HG02759 (cell line): ENCODE results near the gene PCSK7.

ENCODE experiments used
- ATAC-seq: cut with Tn5 transposase; IDR thresholded peaks from one replicate; pipeline ENCODE4 v1.9.1; 2021; ENCODE audit warnings: mild to moderate bottlenecking, moderate library complexity; ENCODE audit not compliant: unreplicated experiment

The PCSK7 gene

DNA sequence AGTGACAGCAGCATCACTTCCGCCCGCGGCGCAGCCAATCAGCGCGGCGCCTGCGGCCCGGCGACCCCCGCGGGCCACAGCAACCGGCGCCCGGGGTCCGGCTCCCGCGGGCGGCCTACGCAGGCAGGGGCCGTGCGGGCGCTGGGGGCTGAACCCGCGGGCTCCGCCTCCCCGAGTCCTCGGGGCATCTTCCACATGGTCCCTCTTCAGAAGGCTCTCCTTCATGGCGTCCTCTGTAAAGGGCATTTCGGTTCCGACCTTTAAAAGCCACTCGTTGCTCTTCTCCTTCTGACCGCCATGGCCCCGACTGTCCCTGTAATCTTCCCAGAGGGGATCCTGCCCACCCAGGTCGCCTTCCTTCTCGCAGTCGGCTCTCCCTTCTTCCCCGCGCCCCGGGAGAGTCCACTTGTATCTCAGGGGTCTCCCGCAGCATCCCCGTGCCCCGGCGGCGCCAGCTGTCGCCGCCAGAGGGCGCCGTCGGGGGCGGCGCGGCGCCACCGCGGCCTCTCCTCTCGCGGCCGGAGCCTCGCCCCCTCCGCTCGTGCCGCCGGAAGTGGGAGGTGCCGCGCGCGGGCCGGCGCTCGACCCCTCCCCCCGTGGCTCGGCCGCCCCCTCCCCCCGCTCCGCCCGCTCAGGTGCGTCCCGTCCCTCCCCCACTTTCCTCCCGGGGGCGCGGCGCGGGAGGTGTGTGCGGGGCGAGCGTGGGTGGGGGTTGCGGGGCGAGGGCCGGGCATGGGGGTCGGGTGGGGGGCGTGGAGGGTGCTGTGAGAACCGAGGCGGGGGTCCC lies 412 bp upstream of the PCSK7 start, which contains the start of gene RNF214:
RNF214 (plus strand) TSS at position 580 of the 787 bp plus-strand sequence. CDS start 1,602 bp downstream, outside the sequence.
- ATAC-seq = peak; percentile 76

DNA sequence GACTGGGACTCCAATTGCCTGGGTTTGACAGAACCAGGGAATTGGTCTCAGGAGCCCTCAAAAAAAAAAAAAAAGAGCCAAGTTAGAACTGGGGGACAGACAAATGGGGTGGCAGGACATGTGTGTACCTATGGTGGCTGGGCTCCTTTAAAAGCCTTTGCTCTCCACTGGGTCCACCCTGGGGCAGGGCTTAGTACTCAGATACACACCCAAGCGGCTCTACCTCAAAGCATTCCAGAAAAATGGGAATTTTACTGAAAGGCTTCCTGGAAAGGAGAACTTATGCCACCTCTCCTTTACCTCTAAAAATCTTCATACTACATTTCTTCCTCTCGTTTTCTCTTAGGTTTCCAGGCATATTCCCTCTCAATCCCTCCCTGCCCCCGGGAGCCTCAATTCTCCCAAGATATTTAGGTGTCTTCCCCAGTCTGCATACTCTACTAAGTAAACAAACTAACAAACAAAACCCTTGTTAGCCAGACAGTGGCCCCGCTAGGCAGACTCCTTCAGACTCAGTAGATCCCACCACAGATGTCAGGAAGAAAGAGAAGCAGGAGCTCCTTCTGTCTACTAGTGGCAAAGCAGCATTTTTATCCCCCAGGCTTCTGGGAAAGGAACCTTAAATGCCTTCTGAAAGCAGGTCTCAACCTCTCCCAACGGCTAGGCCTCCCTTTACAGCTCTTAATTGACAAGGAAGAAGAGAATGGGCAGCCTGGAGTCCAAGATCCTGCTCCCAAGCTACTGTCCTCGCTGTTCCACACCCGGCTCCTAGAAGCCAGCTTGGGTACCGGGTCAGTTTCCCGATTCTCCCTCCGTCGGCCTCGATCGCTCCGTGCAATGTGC lies 653 bp downstream of the PCSK7 start:
- no peak for ATAC-seq

DNA sequence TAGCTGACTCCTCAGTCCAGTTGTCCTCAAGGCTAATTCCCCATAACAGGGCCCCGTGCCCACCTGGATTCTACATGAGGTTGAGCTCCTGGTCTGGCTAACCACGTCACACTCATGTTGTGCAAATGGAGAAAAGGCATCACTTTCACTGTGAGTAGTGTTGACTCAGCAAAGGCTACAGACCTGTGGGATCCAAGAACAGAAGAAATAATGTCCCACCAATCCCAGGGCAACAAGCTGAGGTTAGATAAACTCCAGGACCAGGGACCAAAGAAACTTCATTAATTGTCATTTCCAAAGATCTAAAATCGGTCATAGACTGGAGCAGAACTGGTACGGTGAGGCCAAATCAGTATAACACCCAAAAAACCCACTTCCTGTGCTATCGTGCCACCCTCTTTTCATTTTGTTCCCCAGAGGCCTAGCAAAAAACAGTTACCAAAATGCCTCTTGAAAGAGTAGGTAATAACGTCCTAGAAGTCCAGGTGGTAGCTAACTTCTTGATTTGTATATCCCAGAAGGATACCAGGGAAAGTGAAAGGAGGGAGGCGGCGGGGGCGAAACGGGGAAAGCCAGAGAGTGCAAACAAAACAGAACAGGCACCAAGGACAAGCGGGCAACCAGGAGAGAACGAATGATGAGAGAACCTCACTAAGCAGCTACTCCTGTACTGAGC lies 1.4 kb downstream of the PCSK7 start:
- peak; percentile 22 for ATAC-seq

DNA sequence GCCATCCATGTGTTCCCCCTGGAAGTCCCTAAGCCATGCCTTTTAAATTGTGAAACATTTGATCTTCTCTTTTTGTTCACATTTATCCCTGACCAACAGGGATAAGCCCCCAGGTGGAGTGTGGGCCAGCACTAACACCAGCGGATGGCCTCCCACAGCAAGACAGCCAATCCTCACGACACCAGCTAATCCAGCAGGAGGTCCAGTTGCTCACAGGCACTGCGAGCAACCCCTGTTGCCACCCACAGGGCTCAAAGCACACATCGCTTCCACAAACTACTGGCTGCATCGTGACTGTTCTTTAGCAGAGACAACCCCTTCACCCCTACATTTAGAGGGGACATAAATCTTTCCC lies 2.0 kb downstream of the PCSK7 start:
- ATAC-seq = no peak

DNA sequence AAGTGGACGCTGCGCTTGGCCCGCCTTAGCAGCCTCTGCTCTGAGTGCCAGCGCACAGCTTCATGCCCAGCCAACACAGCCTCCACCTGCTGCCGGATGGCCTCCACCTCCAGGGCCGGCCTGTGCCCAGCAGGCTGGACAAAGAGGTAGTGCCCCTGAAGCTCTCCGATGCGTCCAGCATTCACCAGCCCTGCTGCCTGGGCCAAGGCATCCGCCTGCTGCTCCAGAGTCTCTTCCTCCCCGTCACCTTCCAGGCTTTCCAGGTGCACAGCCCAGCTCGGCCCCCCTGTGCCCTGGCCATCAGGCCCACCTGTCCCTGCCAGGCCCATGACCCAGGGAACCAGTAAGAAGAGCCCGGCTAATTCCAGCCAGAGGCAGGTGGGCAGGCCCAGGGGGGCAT lies 2.5 kb downstream of the PCSK7 start:
- no peak for ATAC-seq

DNA sequence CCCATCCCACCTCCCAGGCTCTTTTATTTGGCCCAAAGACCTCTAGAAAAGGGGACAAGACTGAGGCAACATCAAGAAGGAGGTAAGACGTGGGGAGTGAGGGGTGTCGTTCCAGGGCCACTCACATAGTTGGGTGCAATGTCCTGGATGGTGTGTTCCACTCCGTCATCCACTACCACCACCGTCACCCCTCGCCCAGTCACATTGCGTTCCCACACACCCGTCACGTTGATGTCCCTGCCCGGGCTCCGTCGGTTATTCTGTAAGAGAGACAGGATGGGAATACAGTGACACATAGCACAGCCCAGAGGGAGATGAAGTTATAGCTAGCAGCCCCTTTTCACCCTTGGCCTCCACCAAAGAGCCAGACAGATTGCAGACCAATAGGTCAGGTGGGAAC lies 3.8 kb downstream of the PCSK7 start:
- ATAC-seq = no peak

DNA sequence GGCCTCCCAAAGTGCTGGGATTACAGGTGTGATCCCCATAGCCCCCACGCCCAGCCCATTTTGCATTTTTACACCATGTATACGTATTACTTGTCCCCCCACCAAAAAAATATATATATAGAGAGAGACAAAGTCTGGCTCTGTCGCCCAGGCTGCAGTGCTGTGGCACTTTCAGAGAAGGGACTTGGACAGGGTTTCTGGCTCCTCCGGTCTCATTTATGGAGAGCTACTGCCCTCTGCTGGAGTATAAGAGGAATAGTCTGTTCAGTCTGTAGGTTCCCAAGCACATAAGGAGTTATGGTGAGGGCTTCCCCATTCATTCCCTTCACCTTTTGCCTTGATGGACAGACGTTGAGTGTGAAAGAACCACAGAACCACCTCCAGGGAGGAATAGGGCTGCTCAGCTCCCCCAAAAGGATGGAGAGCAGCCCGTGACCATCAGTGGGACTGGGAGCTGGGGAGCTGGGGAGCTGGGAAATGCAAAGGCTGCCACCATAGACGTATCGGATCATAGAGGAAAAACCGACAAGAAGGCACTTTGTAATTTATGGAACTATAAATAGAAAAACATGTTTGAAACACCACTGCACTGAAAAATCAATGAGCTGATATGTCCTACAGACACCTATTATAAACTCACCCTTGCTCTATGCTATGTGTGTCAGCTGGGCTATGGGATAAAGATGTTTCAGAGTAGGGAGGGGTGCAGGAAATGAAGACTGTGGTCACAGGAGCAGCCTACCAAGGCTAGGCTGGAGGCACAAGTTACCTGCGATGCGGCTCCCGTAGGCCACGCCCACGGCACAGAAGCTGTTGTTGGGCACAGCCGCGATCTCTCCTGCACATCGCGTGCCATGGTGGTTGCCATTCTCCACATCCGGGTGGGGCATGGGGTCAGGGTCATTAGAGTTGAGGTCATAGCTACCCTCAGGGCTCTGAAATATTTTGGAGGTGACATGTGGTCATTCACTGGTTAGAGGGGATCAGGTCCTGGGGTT lies 5.2 kb downstream of the PCSK7 start:
- ATAC-seq = no peak

DNA sequence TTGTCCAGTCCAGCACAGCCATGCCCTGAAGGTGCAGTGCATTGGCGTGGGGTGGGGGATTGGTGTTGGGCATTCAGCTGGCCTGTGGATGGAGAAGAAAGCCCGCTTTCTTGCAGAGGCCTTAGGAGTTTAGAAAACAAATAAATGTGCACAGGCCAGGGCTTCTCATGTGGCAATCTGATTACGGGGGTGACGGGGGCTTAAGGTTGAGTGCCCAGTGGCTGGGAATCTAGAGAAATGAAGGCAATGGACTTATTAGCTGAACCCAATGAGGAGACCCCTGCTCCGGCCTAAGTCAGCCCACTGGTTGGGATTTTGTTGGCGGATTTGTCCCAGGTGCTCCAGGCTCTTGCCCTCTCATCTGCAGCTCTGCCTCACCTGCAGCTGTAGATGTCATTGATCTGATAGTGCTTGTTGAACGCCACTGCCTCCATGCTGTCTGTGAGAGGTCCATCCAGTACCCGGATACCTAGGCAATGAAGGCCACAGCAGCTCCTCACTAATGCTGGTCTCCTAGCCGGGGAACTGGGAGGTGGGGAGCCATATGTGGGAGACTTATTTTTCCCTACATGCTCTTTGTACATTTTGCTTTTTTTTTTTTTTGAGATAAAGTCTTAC lies 6.2 kb downstream of the PCSK7 start:
- no peak for ATAC-seq

DNA sequence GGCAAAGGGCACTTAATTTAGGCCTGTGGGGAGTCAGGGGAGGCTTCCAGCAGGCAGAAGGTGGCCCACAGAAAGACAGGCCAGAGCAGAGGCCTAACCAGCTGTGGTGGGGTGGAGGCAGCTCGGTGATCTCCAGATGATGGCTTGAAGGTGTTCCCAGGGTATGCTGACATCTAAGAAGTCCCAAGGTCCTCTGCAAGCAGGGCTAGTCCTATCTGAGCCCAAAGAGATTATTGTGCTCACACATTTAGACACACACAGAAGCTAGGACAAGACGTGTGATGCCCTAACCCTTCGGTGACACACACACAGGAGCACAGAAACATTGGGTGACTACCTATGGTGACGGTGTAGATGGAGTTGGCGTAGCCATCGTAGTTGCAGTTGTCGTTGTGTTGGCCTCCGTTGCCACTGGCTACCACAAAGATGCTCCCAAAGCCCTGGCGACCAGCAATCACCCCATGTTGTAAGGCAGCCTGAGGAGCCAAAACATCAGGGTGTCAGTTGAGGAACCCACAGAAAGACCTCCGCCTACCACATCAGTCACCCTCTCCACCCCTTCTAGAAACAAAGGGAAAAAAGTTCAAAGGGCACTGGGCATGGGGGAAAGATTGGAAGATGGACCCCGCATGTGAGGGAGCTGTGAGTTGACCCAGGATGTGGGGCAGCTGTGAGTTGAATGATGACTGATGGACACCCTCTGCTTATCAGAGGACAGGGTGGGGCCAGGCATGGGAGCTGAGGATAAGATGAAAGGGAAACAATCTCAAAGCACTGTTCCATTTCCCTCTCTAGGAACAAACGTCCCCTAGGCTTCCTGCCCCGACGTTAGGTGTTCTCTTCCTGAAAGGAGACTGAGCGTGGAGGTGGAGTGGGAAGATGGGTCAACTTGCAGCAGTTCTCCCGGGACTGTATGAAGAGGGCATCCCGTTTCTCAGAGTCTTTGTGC lies 7.9 kb downstream of the PCSK7 start:
- ATAC-seq = no peak

DNA sequence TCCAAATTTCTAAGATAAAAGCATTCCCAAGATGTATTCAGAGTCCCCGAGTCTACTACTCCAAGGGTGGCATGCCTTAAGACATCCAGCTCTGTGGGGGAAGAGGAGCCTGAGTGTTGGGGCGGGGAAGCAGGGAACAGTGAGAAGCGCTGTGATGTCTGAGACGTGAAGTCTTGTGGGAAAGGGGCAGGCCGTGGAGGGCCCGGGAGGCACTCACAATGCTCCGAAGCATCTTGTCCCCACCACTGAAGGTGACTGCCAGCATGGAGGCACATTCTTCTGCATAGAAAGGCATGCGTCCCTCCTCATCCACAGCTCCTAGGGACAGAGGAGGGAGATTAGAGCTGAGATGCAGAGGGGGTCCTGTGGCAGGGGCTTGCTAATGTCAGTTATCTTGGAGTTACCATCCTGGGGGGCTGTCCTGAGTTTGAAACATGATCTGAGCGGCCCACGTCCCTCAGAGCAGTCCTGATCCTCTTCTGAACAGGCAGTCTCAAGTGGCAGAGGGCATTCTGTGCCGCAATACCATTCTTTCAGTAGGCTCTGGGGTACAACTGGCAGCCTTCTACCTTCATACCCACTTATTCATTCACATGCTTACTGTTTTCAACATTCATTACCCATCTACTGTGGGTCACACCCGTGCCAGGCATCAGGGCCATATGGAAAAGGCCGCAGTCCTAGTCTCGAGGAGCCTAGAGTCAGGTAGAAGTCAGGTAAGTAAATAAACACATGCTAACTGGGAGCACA lies 8.7 kb downstream of the PCSK7 start:
- ATAC-seq = no peak

DNA sequence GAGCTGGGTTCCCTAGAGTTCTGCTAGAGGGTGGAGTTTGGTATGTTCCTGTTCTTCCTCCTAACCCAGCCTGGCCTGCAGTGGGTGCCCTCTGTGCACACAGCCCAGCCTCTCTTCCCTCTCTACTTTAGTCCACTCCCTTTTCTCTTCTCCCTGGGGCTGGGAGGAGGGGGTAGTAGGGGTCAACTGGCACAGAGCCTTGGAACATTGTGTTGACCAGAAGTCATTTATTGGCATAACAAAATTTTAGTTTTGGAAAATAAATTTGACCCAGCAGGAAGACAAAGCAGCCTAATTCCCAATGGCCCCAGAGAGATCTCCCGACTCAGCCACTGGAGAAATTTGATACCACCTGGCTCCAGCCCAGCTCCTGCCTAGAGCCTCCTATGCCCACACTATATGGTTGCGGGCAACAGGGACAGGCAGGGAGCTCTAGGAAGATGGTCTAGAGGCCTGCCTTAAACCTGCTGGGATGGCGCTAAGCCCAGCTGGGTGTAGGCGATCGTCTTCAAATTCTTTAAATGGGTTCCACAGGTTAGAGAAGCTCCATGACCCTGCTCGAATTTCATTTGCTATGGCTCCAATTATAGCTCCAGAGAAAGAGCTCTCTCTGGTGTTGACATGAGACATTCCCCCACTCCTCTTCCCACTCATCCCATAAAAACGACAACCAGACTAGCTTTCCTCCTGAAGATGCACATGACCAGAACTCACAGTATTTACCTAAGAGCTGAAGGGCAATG lies 9.9 kb downstream of the PCSK7 start:
- ATAC-seq = no peak

DNA sequence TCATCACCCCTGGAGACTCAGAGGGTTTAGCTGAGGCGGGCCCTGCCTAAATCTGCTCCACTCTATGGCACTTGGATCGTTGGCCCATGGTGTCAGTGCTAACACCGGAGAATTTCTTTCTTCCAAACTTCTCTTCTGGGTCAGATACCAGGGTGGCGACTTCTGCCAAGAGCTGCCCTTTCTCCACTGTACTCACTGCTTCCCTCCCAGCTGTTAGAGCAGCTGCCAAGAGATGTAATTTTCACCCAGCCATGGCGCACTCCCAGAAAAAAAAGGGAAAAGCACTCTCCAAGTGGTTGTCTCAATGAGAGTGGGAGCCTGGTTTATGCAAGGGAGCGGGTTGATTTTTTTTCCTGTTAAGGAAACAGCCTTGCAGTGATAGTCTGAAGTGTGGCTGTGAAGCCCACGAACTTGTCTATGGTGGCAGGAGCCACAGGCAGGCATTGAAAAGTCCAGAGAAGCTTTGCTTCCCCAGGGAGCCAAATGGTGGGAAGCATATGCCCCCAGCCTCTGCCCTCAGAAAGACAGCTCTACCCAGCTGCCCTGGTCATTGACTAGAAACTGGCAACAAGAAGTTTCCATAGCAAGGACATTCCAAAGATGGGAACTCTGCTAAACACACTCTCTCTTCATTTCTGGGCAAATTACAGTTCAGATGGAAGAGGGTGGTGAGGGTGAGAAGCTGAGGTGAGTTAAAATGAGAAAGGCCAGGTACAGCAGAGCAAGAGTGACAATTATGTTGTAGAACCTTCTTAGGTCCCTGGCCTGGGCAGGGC lies 10.7 kb downstream of the PCSK7 start:
- no peak for ATAC-seq

DNA sequence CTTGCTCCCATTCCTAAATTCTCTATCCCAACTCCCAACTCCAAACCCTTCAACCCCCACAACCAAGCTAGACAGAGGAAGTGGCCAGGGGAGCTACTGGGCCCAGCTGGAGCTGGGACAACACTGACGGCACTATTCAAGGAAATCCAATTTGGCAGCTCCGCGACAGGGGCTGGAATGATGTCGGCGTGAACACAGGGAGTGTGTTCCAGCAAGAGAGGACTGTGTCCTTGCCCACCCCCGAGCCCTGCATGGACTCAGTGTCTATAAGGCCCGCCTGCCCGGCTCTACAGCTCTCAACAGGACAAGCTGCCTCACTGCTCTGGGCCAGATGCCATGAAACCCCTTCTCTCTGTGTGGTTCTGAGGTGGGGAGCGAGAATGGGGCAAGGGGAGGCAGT lies 11.3 kb downstream of the PCSK7 start:
- no peak for ATAC-seq

DNA sequence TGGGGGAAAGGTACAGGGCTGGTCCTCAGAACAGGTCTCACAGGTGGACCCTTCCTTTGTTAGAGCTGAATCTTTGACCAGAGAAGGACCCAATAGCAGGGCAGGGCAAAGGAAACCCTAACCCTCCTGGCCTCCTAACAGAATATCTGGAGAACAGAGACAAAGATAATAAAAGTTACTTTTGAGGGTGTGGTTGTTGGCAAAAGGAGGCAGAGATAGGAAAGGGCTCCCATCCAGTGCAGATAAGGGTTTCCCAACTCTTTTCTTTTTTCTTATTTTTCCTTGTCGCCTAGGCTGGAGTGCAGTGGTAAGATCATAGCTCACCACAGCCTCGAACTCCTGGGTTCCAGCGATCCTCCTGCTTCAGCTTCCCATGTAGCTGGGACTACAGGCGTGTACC lies 11.9 kb downstream of the PCSK7 start:
- no peak for ATAC-seq

DNA sequence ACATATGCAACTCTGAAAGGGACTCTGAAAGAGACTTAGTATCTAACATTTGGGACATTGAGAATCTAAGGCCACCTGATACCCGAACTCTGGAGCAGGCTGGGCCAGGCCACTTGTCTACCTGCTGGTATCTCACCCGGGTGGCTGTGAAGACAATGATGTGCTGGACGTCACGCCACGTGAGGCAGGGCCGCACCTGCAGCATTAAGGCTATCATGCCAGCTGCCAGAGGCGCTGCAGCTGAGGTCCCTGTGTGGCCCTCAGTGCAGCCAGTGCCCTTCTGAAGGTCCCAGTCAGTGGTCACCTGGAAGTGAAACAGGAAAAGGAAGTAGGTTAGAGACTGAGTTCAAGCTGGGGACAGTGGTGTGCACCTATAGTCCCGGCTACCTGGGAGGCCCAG lies 12.4 kb downstream of the PCSK7 start:
- ATAC-seq = no peak

DNA sequence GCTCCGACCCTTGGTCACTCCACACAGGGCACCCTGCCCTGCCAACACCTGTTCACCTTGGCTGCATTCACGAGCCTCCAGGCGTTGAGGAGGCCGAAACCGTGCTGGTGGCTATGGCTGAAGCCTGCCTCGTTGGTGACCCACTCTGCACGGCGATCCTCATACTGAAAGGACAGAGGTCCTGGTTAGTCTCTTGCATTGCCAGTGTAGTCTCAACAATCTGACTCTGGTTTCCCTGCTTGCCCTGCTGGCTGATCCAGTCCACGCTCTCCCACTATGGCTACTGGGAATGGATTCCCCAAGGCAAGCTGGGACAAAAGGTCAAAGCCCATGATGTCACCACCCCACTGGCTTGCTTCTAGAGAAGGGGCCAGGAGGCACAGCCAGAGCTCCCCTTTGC lies 12.9 kb downstream of the PCSK7 start:
- ATAC-seq = no peak
